ENCODE data around the gene ECHS1. TPM values are rescaled to one million over a fixed set of nuclear protein-coding genes. Genes with fewer than 3 reads are reported as not detected.

Gene ECHS1
- total RNA-seq, 1 donor = 56.1 TPM

- no peak overlapping the region for H3K27ac ChIP-seq (ENCODE audit: low read depth, low read length)
- H3K4me1 ChIP-seq (ENCODE audit: insufficient read depth, low read length) = no peaks in the 10 kb centered on the region
- no peak overlapping the region for H3K4me2 ChIP-seq (ENCODE audit: insufficient read depth, low read length)
- H4K20me1 ChIP-seq (ENCODE audit: insufficient read depth, low read length) = no peaks in the 10 kb centered on the region
- H2AFZ ChIP-seq (ENCODE audit: low read length) = no peak overlapping the region
- H3K36me3 ChIP-seq (ENCODE audit: insufficient read depth, low read length) = peaks cover 34% of the 10 kb centered on the region
- TF ChIP-seq, protein P1, sequence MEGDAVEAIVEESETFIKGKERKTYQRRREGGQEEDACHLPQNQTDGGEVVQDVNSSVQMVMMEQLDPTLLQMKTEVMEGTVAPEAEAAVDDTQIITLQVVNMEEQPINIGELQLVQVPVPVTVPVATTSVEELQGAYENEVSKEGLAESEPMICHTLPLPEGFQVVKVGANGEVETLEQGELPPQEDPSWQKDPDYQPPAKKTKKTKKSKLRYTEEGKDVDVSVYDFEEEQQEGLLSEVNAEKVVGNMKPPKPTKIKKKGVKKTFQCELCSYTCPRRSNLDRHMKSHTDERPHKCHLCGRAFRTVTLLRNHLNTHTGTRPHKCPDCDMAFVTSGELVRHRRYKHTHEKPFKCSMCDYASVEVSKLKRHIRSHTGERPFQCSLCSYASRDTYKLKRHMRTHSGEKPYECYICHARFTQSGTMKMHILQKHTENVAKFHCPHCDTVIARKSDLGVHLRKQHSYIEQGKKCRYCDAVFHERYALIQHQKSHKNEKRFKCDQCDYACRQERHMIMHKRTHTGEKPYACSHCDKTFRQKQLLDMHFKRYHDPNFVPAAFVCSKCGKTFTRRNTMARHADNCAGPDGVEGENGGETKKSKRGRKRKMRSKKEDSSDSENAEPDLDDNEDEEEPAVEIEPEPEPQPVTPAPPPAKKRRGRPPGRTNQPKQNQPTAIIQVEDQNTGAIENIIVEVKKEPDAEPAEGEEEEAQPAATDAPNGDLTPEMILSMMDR (IDR thresholded peaks at IDR 0.05; ENCODE audit: extremely low read depth, low read depth, low read length) = no peak
- H3K9me3 ChIP-seq (ENCODE audit: low read depth, low read length) = no peaks in the 10 kb centered on the region
- no peaks in the 10 kb centered on the region for H3K27me3 ChIP-seq (ENCODE audit: insufficient read depth, low read length)
- no peak for DNase-seq (ENCODE audit: insufficient read length, low spot score, missing footprints)
- no peak overlapping the region for H3K4me3 ChIP-seq (ENCODE audit: insufficient read depth, low read length)
- H3K79me2 ChIP-seq (ENCODE audit: insufficient read depth, low read length) = no peaks in the 10 kb centered on the region
These were observed 10.3 kb downstream of the ECHS1 start for GRCh38 chr10:133362846-133363245.

DNA sequence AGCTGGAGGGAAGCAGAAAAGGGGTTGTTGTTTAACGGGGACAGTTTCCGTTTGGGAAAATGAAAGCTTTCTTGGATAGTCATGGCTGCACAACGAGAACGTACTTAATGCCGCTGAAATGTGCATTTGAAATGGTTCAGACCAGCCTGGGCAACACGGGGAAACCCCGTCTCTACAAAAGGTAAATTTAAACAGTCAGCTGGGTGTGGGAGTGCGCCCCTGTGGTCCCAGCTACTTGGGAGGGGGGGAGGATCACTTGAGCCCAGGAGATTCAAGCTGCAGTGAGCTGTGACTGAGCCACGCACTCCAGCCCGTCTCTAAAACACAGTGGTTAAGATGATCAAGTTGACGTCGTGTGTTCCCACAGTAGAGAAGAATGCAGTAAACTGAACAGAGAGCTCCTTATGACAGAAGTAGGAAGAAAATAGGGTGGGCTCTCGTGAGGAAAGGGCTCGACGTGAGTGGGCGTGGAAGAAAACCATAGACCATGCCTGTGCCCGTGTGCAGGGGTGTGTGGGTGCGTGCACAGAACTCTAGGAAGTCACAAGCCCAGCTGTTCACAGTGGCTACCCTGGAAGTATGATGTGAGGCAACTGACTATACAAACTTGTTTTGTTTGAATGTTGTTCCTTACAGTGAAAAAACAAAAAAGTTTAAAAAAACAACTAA is 11.2 kb downstream of the ECHS1 start:
- no peaks in the 10 kb centered on the region for H3K9me3 ChIP-seq (ENCODE audit: low read depth, low read length)
- TF ChIP-seq, protein P1 (IDR thresholded peaks at IDR 0.05; ENCODE audit: extremely low read depth, low read depth, low read length) = no peak
- H3K27me3 ChIP-seq (ENCODE audit: insufficient read depth, low read length) = no peaks in the 10 kb centered on the region
- no peak overlapping the region for H2AFZ ChIP-seq (ENCODE audit: low read length)
- no peaks in the 10 kb centered on the region for H3K4me1 ChIP-seq (ENCODE audit: insufficient read depth, low read length)
- H4K20me1 ChIP-seq (ENCODE audit: insufficient read depth, low read length) = no peaks in the 10 kb centered on the region
- no peak for DNase-seq (ENCODE audit: insufficient read length, low spot score, missing footprints)
- H3K36me3 ChIP-seq (ENCODE audit: insufficient read depth, low read length) = peaks cover 33% of the 10 kb centered on the region
- H3K4me3 ChIP-seq (ENCODE audit: insufficient read depth, low read length) = no peak overlapping the region
- no peaks in the 10 kb centered on the region for H3K79me2 ChIP-seq (ENCODE audit: insufficient read depth, low read length)
- H3K4me2 ChIP-seq (ENCODE audit: insufficient read depth, low read length) = no peak overlapping the region
- no peak overlapping the region for H3K27ac ChIP-seq (ENCODE audit: low read depth, low read length)

- Histone ChIP-seq H3K27ac (ENCODE audit: low read depth, low read length) (no peak overlapping the region), H3K79me2 (ENCODE audit: insufficient read depth, low read length) (no peaks in the 10 kb centered on the region), H3K27me3 (ENCODE audit: insufficient read depth, low read length) (no peaks in the 10 kb centered on the region), H3K36me3 (ENCODE audit: insufficient read depth, low read length) (peaks cover 28% of the 10 kb centered on the region), H3K4me3 (ENCODE audit: insufficient read depth, low read length) (no peak overlapping the region), H3K4me1 (ENCODE audit: insufficient read depth, low read length) (no peaks in the 10 kb centered on the region), H3K4me2 (ENCODE audit: insufficient read depth, low read length) (no peak overlapping the region), H3K9me3 (ENCODE audit: low read depth, low read length) (no peaks in the 10 kb centered on the region), H2AFZ (ENCODE audit: low read length) (no peak overlapping the region), H4K20me1 (ENCODE audit: insufficient read depth, low read length) (no peaks in the 10 kb centered on the region)
- TF ChIP-seq, protein P1 (IDR thresholded peaks at IDR 0.05; ENCODE audit: extremely low read depth, low read depth, low read length) = no peak
- no peak for DNase-seq (ENCODE audit: insufficient read length, low spot score, missing footprints)
These were observed 11.9 kb downstream of the ECHS1 start for GRCh38 chr10:133361227-133361626.

- TF ChIP-seq, protein P1 (IDR thresholded peaks at IDR 0.05; ENCODE audit: extremely low read depth, low read depth, low read length) = no peak
- Histone ChIP-seq H3K4me2 (ENCODE audit: insufficient read depth, low read length) (no peak overlapping the region), H3K36me3 (ENCODE audit: insufficient read depth, low read length) (peaks cover 17% of the 10 kb centered on the region), H3K27me3 (ENCODE audit: insufficient read depth, low read length) (no peaks in the 10 kb centered on the region), H3K4me3 (ENCODE audit: insufficient read depth, low read length) (no peak overlapping the region), H2AFZ (ENCODE audit: low read length) (no peak overlapping the region), H3K9me3 (ENCODE audit: low read depth, low read length) (no peaks in the 10 kb centered on the region), H3K4me1 (ENCODE audit: insufficient read depth, low read length) (no peaks in the 10 kb centered on the region), H3K27ac (ENCODE audit: low read depth, low read length) (no peak overlapping the region), H3K79me2 (ENCODE audit: insufficient read depth, low read length) (no peaks in the 10 kb centered on the region), H4K20me1 (ENCODE audit: insufficient read depth, low read length) (no peaks in the 10 kb centered on the region)
- DNase-seq (ENCODE audit: insufficient read length, low spot score, missing footprints) = peak; percentile 81
These were observed 13.1 kb downstream of the ECHS1 start for GRCh38 chr10:133359972-133360610.
